Measurements from ENCODE around the gene PDE1C. TPM values are rescaled to one million over a fixed set of nuclear protein-coding genes. Genes with fewer than 3 reads are reported as not detected.

PDE1C gene
- total and polyA plus RNA-seq, 7 experiments from 2014 or later, result 0.21 TPM; not detected in 6

GRCh38 chr7:31741852-31742251 is 328.4 kb downstream of the PDE1C start:
- Mint-ChIP-seq H3K9me3 (peaks cover 0 to 14% (median 0%) of the 10 kb centered on the region in 11 donors), H3K36me3 (no peaks in the 10 kb centered on the region), H3K4me3 (no peak overlapping the region), H3K4me1 (no peaks in the 10 kb centered on the region), H3K27me3 (peaks cover 0 to 16% (median 5%) of the 10 kb centered on the region in 5 donors), H3K27ac (no peak overlapping the region)
- Histone ChIP-seq H3K27me3 (ENCODE audit: control insufficient read depth in 2 of 2, insufficient read depth in 2 of 2, low read length in 2 of 2) (no peaks in the 10 kb centered on the region), H3K27ac (ENCODE audit: low read depth, low read length) (no peak overlapping the region), H3K9me3 (ENCODE audit: control insufficient read depth in 2 of 3, low read length in 3 of 3) (no peaks in the 10 kb centered on the region), H3K4me1 (ENCODE audit: control insufficient read depth in 2 of 2, insufficient read depth in 2 of 2, low read length in 2 of 2) (no peaks in the 10 kb centered on the region), H3K36me3 (ENCODE audit: control insufficient read depth in 2 of 3, insufficient read depth in 3 of 3, low read length in 3 of 3) (no peaks in the 10 kb centered on the region), H3K4me3 (ENCODE audit: low read length) (no peak overlapping the region)
- intact Hi-C loops (cut with micrococcal nuclease), result loop anchor here in 1 of 2 donors (5.0 to 10.0 kb wide), 2 partner anchors 463 to 735 kb away; no protein-coding TSS in a partner anchor
- no peak for DNase-seq
- POLR2A ChIA-PET, result no interaction called here
- ATAC-seq, result no peak
- CTCF ChIA-PET, result no interaction called here

GRCh38 chr7:31735991-31736982 is 333.9 kb downstream of the PDE1C start:
- no peaks in the 10 kb centered on the region for H3K27me3 ChIP-seq (ENCODE audit: control insufficient read depth in 2 of 2, insufficient read depth in 2 of 2, low read length in 2 of 2)
- no peak overlapping the region for H3K27ac Mint-ChIP-seq
- H3K9me3 ChIP-seq (ENCODE audit: control insufficient read depth in 2 of 3, low read length in 3 of 3), result no peaks in the 10 kb centered on the region
- ATAC-seq, result no peak
- H3K4me1 ChIP-seq (ENCODE audit: control insufficient read depth in 2 of 2, insufficient read depth in 2 of 2, low read length in 2 of 2), result no peaks in the 10 kb centered on the region
- no peaks in the 10 kb centered on the region for H3K36me3 Mint-ChIP-seq
- no peak overlapping the region for H3K4me3 ChIP-seq (ENCODE audit: low read length)
- POLR2A ChIA-PET, result no interaction called here
- no peak for DNase-seq
- intact Hi-C loops (cut with micrococcal nuclease), result no loop called here
- no peak overlapping the region for H3K4me3 Mint-ChIP-seq
- H3K27ac ChIP-seq (ENCODE audit: low read depth, low read length), result no peak overlapping the region
- peaks cover 0 to 17% (median 0%) of the 10 kb centered on the region in 11 donors for H3K9me3 Mint-ChIP-seq
- peaks cover 0 to 5% (median 0%) of the 10 kb centered on the region in 5 donors for H3K27me3 Mint-ChIP-seq
- no peaks in the 10 kb centered on the region for H3K36me3 ChIP-seq (ENCODE audit: control insufficient read depth in 2 of 3, insufficient read depth in 3 of 3, low read length in 3 of 3)
- no peaks in the 10 kb centered on the region for H3K4me1 Mint-ChIP-seq
- CTCF ChIA-PET, result no interaction called here

DNA sequence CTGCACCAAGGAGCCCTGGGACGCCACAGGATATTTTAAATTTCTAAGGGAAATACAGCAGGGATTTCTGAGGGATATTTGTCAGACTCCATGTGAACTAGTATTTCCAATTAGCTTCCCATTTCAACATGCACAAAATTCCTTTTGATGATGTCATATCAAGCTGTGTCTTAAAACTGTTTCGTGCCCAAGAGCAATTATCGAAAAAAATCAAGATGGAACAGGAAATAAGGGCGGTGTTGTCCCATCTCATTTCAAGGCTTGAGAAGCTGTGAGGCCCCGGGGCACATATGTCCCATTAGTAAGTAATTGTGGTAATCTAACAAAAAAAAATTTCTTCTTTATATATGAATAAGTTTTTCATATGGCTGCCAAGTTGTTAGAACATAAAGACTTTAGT is 335.8 kb downstream of the PDE1C start:
- no peak for DNase-seq
- H3K36me3 Mint-ChIP-seq, result no peaks in the 10 kb centered on the region
- Histone ChIP-seq H3K4me1 (ENCODE audit: control insufficient read depth in 2 of 2, insufficient read depth in 2 of 2, low read length in 2 of 2) (no peaks in the 10 kb centered on the region), H3K36me3 (ENCODE audit: control insufficient read depth in 2 of 3, insufficient read depth in 3 of 3, low read length in 3 of 3) (no peaks in the 10 kb centered on the region), H3K9me3 (ENCODE audit: control insufficient read depth in 2 of 3, low read length in 3 of 3) (no peaks in the 10 kb centered on the region), H3K4me3 (ENCODE audit: low read length) (no peak overlapping the region), H3K27me3 (ENCODE audit: control insufficient read depth in 2 of 2, insufficient read depth in 2 of 2, low read length in 2 of 2) (no peaks in the 10 kb centered on the region), H3K27ac (ENCODE audit: low read depth, low read length) (no peak overlapping the region)
- H3K27me3 Mint-ChIP-seq, result peaks cover 0 to 5% (median 0%) of the 10 kb centered on the region in 5 donors
- POLR2A ChIA-PET, result no interaction called here
- intact Hi-C loops (cut with micrococcal nuclease), result no loop called here
- H3K4me3 Mint-ChIP-seq, result no peak overlapping the region
- no peak overlapping the region for H3K27ac Mint-ChIP-seq
- CTCF ChIA-PET, result no interaction called here
- H3K4me1 Mint-ChIP-seq, result no peaks in the 10 kb centered on the region
- H3K9me3 Mint-ChIP-seq, result peaks cover 0 to 18% (median 0%) of the 10 kb centered on the region in 11 donors
- no peak for ATAC-seq

DNA sequence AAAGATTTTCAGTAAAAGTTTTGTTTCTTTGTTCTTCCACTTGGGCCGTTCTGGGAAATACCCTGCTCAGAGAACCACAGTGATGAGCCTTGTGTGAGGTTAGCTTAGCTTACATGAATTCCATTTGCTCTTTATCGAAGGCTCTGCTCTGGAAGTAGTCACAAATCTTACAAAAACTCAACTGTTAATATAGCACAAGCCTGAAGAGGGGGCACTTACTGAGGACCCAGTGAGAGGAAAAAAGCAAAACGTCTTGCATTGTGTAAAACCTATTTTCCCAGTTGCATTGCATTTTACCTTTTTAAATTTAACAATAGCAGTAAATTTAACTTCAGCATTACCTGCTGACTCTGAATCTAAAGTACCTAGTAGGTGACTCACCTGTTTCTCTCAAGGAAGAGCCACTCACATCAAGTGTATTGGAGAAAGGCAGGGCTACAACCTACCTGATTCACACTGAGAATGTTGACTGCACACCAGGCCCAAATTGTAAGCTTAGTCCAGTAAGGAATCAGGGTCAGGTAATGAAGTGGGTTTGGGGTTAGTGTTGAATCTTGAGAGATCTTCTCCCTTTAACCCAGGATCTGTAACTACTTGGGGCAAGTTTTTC is 340.9 kb downstream of the PDE1C start:
- POLR2A ChIA-PET, result no interaction called here
- no peak overlapping the region for H3K27ac ChIP-seq (ENCODE audit: low read depth, low read length)
- ATAC-seq (no peak), DNase-seq (no peak)
- Mint-ChIP-seq H3K36me3 (no peaks in the 10 kb centered on the region), H3K9me3 (peaks cover 0 to 8% (median 0%) of the 10 kb centered on the region in 11 donors), H3K27ac (no peak overlapping the region), H3K4me1 (no peaks in the 10 kb centered on the region), H3K4me3 (no peak overlapping the region), H3K27me3 (no peaks in the 10 kb centered on the region)
- no peaks in the 10 kb centered on the region for H3K9me3 ChIP-seq (ENCODE audit: control insufficient read depth in 2 of 3, low read length in 3 of 3)
- no peak overlapping the region for H3K4me3 ChIP-seq (ENCODE audit: low read length)
- H3K27me3 ChIP-seq (ENCODE audit: control insufficient read depth in 2 of 2, insufficient read depth in 2 of 2, low read length in 2 of 2), result no peaks in the 10 kb centered on the region
- H3K36me3 ChIP-seq (ENCODE audit: control insufficient read depth in 2 of 3, insufficient read depth in 3 of 3, low read length in 3 of 3), result no peaks in the 10 kb centered on the region
- intact Hi-C loops (cut with micrococcal nuclease), result no loop called here
- no peaks in the 10 kb centered on the region for H3K4me1 ChIP-seq (ENCODE audit: control insufficient read depth in 2 of 2, insufficient read depth in 2 of 2, low read length in 2 of 2)
- CTCF ChIA-PET, result no interaction called here

- CTCF ChIA-PET, result no interaction called here
- Histone ChIP-seq H3K4me3 (ENCODE audit: low read length) (no peak overlapping the region), H3K36me3 (ENCODE audit: control insufficient read depth in 2 of 3, insufficient read depth in 3 of 3, low read length in 3 of 3) (no peaks in the 10 kb centered on the region), H3K4me1 (ENCODE audit: control insufficient read depth in 2 of 2, insufficient read depth in 2 of 2, low read length in 2 of 2) (no peaks in the 10 kb centered on the region), H3K27ac (ENCODE audit: low read depth, low read length) (no peak overlapping the region), H3K27me3 (ENCODE audit: control insufficient read depth in 2 of 2, insufficient read depth in 2 of 2, low read length in 2 of 2) (no peaks in the 10 kb centered on the region), H3K9me3 (ENCODE audit: control insufficient read depth in 2 of 3, low read length in 3 of 3) (no peaks in the 10 kb centered on the region)
- ATAC-seq (no peak), DNase-seq (no peak)
- Mint-ChIP-seq H3K36me3 (no peaks in the 10 kb centered on the region), H3K4me3 (no peak overlapping the region), H3K4me1 (no peaks in the 10 kb centered on the region), H3K9me3 (peaks cover 0 to 4% (median 0%) of the 10 kb centered on the region in 11 donors), H3K27ac (no peak overlapping the region), H3K27me3 (no peaks in the 10 kb centered on the region)
- intact Hi-C loops (cut with micrococcal nuclease), result no loop called here
- POLR2A ChIA-PET, result no interaction called here
Measured at GRCh38 chr7:31724696-31725095, 345.5 kb downstream of the PDE1C start.

GRCh38 chr7:31720366-31720765 is 349.8 kb downstream of the PDE1C start:
- no peak for ATAC-seq
- ChIA-PET POLR2A (no interaction called here), CTCF (interaction anchor here (1.1 kb wide), 1 partner anchor 12 kb away, joined by 3 read pairs; no protein-coding TSS in a partner anchor)
- Mint-ChIP-seq H3K9me3 (peaks cover 0 to 3% (median 0%) of the 10 kb centered on the region in 11 donors), H3K4me3 (no peak overlapping the region), H3K27me3 (no peaks in the 10 kb centered on the region), H3K36me3 (no peaks in the 10 kb centered on the region), H3K27ac (no peak overlapping the region), H3K4me1 (no peaks in the 10 kb centered on the region)
- no peaks in the 10 kb centered on the region for H3K36me3 ChIP-seq (ENCODE audit: control insufficient read depth in 2 of 3, insufficient read depth in 3 of 3, low read length in 3 of 3)
- H3K27me3 ChIP-seq (ENCODE audit: control insufficient read depth in 2 of 2, insufficient read depth in 2 of 2, low read length in 2 of 2), result no peaks in the 10 kb centered on the region
- no peak for DNase-seq
- H3K4me3 ChIP-seq (ENCODE audit: low read length), result no peak overlapping the region
- H3K4me1 ChIP-seq (ENCODE audit: control insufficient read depth in 2 of 2, insufficient read depth in 2 of 2, low read length in 2 of 2), result no peaks in the 10 kb centered on the region
- H3K9me3 ChIP-seq (ENCODE audit: control insufficient read depth in 2 of 3, low read length in 3 of 3), result no peaks in the 10 kb centered on the region
- intact Hi-C loops (cut with micrococcal nuclease), result no loop called here
- no peak overlapping the region for H3K27ac ChIP-seq (ENCODE audit: low read depth, low read length)

Data from naive thymus-derived CD4-positive, alpha-beta T cell (primary cell).